Spleen (tissue), 7 donors: ENCODE measurements around the gene DCP1A.

Experiments used
- CTCF ChIP-seq, 11 experiments: fragments of 200-600 bp in 7 of 11; fragments of 450-650 bp in 4 of 11; sonication (generic) in 4 of 11; IDR thresholded peaks in 8 of 11; conservative IDR thresholded peaks in 3 of 11; 1 replicate in 7 of 11; 2 replicates in 4 of 11; pipeline versions ENCODE4 v1.4.0 to v1.8.0; 2016 to 2021; ENCODE audit warnings: antibody characterized with exemption in 11 of 11, inconsistent platforms in 4 of 11, mild to moderate bottlenecking in 1 of 11
- POLR2A ChIP-seq, 3 donors: fragments of 450-650 bp; IDR thresholded peaks; one replicate each; pipeline ENCODE4 v1.5.1; 2017; ENCODE audit warnings: antibody characterized with exemption in 3 of 3, mild to moderate bottlenecking in 1 of 3
- POLR2AphosphoS5 ChIP-seq, 3 donors: sonication (generic); formaldehyde crosslinking; IDR thresholded peaks; one replicate each; pipeline ENCODE4 v1.5.1; 2017; ENCODE audit warnings: antibody characterized with exemption in 3 of 3
- donor health status: DM: no; HTN: no; CAD: no; lungs with moderate emphysema.
- donor health status: DM: no; HTN: no; CAD: no.
- donor health status: DM: no; HTN: no; CAD: no.

GRCh38 chr3:53375019-53375418 is 27.7 kb upstream of the DCP1A start:
- TF ChIP-seq CTCF (IDR thresholded peaks at IDR 0.05 in 8 of 11, conservative IDR thresholded peaks at IDR 0.05 in 3 of 11) (peak in 10 of 11 experiments; percentile 46 to 80 (median 71)), POLR2A (IDR thresholded peaks at IDR 0.05) (no peak), POLR2AphosphoS5 (IDR thresholded peaks at IDR 0.05) (no peak)
